Measurements from ENCODE around the gene OR4C5.
"Not testable (repeated sequence)": the region's sequence is repeated elsewhere in the genome, so short reads cannot be mapped to it uniquely, and the experiment has no call there.

The OR4C5 gene

DNA sequence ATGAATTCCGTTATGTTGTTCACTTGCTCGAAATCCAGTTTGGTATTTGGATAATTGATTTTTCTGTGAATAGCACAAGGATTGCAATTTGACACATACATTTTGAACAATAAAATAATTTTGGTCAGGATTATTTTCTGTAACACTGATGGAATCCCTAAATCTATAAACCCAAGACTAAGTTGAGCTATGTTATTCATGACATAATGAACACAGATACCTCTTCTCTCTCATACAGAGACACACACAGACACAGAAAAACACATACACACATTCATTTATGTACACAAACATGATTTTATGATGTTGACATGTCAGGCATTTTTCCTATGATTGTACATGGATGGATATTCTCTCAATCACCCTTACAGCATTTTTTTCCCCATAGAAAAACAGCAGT is at the start of gene OR4C5:
Gene OR4C5 (minus strand): TSS at position 101 of the 400 bp plus-strand sequence. CDS start 0 bp downstream, at position 101.
- DNase-seq: no peak

DNA sequence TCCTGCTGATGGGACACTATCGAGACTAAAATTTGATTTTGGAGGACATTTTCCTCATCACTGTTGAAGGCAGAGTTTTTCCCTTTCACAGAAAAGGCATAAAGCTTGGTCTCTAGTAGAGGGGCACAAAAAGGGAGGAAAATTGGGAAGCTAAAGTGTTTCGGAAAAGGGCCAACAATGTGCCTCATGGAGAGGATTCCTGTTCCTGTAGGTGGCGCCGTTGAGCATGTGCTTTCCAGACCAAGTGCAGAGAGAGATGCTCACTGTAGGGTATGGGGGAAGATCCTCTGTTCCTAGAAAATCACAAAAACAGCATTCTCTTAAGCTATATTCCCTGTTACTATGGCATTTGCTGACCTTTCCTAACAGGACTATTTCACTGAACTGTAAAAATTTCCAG is 18.4 kb upstream of the OR4C5 start:
- DNase-seq: no peak

DNA sequence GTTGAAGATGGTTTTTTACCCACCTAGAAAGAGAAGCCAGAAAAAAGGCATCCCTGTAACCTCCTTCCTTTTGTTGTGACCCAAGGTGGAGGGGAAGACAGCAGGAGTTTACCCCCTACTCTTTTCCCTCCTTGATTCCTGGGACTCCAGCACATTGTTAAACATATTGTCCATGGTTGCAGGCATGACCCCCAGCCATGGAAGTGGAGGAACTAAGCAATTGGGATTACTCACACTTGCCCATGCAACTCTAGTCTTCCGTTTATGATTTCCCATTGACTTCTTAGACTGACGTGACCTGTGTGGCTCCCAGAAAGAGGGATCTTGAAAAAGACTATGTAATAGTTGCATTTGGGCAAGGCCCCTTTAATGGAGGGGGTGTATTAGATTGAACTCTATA is 17.9 kb upstream of the OR4C5 start:
- not testable (repeated sequence) for DNase-seq

DNA sequence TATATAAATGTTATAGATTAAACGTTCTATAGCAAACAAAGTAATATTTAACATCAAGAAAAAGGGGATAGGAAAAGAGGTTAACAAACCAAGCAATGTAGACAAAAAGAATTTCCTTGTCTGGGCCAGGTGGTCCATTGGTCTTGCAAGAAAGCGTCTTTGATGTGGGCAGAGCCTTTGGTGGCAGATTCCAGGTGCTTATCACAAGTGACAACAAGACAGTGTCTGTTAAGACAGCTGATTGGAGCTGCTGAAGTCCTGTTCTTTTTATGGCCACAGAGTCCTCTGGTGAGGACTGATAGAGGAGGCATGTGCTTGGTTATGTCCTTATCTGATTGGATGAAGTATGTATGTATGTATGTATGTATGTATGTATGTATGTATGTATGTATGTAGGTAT is 5.0 kb downstream of the OR4C5 start:
- DNase-seq: not testable (repeated sequence)

DNA sequence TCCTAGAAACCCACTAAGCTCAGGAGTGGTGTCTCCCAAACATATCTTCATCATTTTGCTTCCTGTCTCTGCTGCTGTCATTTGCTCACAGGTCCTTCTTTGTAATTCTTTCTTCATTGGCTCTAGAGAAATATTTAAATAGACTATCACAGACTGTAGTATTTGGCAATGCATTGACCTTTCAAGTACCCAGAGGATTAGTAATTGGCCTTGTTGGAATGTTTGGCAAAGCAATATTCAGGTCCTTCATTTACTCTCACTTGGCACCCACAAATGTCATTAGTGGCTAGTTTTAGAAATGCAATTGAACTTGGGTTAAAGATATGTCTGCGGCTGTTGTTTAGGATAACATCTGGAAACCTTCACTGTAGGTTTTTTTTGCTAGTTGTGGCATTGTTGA is 11.6 kb downstream of the OR4C5 start:
- no peak for DNase-seq

DNA sequence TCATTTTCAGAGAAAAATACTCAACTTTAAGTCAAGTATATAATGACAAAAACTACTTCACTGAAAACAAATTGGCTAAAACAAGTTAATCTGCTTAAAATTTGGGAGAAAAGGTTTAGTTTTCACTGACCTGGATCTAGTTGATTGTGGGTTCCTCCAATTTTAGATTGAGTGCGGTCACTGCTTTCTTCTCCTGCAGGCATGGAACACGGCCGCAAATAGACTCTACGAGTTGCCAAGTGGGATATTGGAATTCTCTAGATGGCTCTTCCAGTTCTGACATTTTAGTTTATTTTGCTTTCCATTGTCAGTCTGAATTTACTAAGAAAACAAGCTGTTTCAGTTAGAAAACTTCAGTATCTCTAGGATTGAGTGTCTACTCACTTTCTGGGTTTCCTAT is 12.3 kb downstream of the OR4C5 start:
- DNase-seq: no peak

DNA sequence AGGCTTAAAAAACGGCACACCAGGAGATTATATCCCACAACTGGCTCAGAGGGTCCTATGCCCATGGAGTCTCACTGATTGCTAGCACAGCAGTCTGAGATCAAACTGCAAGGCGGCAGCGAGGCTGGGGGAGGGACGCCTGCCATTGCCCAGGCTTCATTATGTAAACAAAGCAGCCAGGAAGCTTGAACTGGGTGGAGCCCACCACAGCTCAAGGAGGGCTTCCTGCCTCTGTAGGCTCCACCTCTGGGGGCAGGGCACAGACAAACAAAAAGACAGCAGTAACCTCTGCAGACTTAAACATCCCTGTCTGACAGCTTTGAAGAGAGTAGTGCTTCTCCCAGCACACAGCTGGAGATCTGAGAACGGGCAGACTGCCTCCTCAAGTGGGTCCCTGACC is 20.0 kb downstream of the OR4C5 start:
- not testable (repeated sequence) for DNase-seq

DNA sequence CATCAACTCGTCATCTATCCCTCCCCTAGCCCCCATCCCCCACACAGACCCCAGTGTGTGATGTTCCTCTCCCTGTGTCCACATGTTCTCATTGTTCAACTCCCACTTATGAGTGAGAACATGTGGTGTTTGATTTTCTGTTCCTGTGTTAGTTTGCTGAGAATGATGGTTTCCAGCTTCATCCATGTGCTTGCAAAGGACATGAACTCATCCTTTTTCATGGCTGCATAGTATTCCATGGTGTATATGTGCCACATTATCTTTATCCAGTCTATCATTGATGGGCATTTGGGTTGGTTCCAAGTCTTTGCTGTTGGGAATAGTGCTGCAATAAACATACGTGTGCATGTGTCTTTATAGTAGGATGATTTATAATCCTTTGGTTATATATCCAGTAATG is 23.8 kb downstream of the OR4C5 start:
- DNase-seq: not testable (repeated sequence)

DNA sequence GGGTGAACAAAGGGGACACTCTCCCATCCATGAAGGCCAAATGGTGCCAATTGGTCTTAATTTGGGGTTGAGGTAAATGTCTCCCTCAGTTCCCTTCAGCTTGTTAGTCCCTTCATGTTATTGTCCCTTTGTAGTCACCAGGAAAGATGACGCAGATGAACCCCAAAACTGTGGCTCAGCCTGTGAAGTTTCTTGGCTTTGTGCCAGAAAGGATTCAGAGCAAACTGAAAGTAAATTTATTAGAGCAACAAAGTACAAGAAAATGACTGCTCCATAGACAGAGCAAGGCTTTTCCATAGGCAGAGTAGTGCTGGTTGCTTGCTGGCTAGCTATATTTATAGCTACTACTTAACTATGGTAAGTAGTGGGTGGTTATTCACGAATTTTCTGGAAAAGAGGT is 24.8 kb downstream of the OR4C5 start:
- DNase-seq: no peak

DNA sequence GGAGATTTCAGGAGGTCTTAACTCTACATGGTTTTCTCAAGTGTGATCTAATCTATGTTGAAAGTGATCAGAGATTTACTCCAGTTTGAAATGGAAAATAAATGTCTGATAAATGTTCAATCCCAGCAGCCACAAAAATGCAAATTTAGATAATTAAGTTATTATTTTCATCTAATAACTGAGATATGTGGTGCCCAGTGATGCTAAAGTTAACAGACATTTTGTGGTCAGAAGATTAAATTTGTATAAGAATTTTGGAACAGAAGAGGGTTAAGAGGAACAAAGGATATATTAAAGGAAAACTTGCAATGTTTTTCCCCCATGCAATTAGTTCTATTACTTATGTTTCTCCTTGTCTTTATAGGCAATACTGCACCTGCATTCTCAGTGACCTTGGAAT is 41.6 kb downstream of the OR4C5 start, which contains the start of gene OR4C3:
Gene OR4C3 (plus strand): TSS at position 301 of the 400 bp plus-strand sequence. CDS start 102 bp downstream, outside the sequence.
- DNase-seq: not testable (repeated sequence)

DNA sequence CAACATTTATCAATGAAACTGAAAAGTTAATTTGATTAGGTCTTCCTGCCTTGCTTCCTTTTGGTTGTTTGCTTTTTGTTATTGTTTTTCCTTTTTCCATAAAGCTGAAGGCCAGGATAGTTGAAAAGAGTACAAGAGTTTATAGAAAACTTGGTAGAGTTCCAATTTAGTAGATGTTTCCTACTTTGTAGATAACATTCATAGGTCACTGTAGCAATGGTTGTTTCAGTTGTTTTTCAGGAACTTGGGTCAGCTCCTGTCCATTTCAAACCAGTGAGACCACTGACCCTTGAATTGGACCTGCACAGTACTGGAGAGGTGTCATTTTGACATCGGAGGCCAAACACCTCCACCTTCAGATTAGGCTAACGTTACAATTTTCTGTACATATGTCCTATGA is 46.5 kb downstream of the OR4C5 start:
- not testable (repeated sequence) for DNase-seq

All from hippocampal formation (tissue), 2 donors.